Natural killer cell (primary cell): Measurements from ENCODE around the gene LILRA6. TPM values are rescaled to one million over a fixed set of nuclear protein-coding genes. Genes with fewer than 3 reads are reported as not detected.

ENCODE experiments used
- ATAC-seq, 3 donors: fragments of 150-1000 bp in 2 of 3; fragments of 200-7000 bp in 1 of 3; cut with Tn5 transposase; 1 replicate in 1 of 3; 2 replicates in 2 of 3; pipeline ENCODE4 v1.10.0; 2021; ENCODE audit warnings: mild to moderate bottlenecking in 2 of 3, moderate library complexity in 2 of 3
- DNase-seq, 2 donors: peaks; one replicate each; pipeline versions ENCODE4 v3.0.0 to v3.0.0-alpha.2; 2013 to 2021; ENCODE audit warnings: mixed read lengths in 1 of 2
- H3K27ac ChIP-seq: one replicate; pipeline ENCODE4 v1.5.1; 2013; ENCODE audit warnings: mild to moderate bottlenecking, low read length
- H3K27me3 ChIP-seq: one replicate; pipeline ENCODE4 v1.6.1; 2013; ENCODE audit warnings: low read length; ENCODE audit not compliant: control insufficient read depth, insufficient read depth
- H3K36me3 ChIP-seq: one replicate; pipeline ENCODE4 v1.6.1; 2013; ENCODE audit warnings: low read length; ENCODE audit not compliant: control insufficient read depth, insufficient read depth
- H3K4me1 ChIP-seq: one replicate; pipeline ENCODE4 v1.6.1; 2013; ENCODE audit warnings: low read length; ENCODE audit not compliant: control insufficient read depth, insufficient read depth
- H3K4me3 ChIP-seq: one replicate; pipeline ENCODE4 v1.5.1; 2013; ENCODE audit warnings: low read length
- H3K9me3 ChIP-seq: one replicate; pipeline ENCODE4 v1.6.1; 2013; ENCODE audit warnings: low read length; ENCODE audit not compliant: control insufficient read depth, insufficient read depth
- H3K27ac Mint-ChIP-seq, 2 donors: one replicate each; pipeline ENCODE4 v1.8.0; 2022; ENCODE audit warnings: mild to moderate bottlenecking in 2 of 2, mixed read lengths in 2 of 2, moderate library complexity in 1 of 2
- H3K27me3 Mint-ChIP-seq, 2 donors: one replicate each; pipeline ENCODE4 v1.8.0; 2022; ENCODE audit warnings: low read depth in 2 of 2, mixed read lengths in 2 of 2
- H3K36me3 Mint-ChIP-seq: one replicate; pipeline ENCODE4 v1.8.0; 2022; ENCODE audit warnings: mixed read lengths
- H3K4me1 Mint-ChIP-seq, 2 donors: one replicate each; pipeline ENCODE4 v1.8.0; 2022; ENCODE audit warnings: mixed read lengths in 2 of 2
- H3K4me3 Mint-ChIP-seq: one replicate; pipeline ENCODE4 v1.8.0; 2022; ENCODE audit warnings: mild to moderate bottlenecking, moderate library complexity, mixed read lengths
- H3K9me3 Mint-ChIP-seq, 2 donors: one replicate each; pipeline ENCODE4 v1.8.0; 2022; ENCODE audit warnings: mixed read lengths in 2 of 2
- WGBS: methylation state at CpG from one replicate; pipeline ENCODE4 v1.1.7; 2013; ENCODE audit warnings: missing lambda C conversion rate; ENCODE audit not compliant: insufficient coverage; 5-methylcytosine and 5-hydroxymethylcytosine counted together
- intact Hi-C: fragments of 100-400 bp; cut with micrococcal nuclease; formaldehyde crosslinking; loops from one replicate; pipeline ENCODE4 v1.14.2; 2022
- total RNA-seq, 4 donors: library from RNA; stranded (reverse); fragments of 120-200 nt in 1 of 4; gene quantifications; one replicate each; pipeline versions ENCODE4 v1.2.3 to v1.2.4, GENCODE V29; 2013 to 2022
- TF ChIP-seq, protein P1 (sequence below): fragments of 200-600 bp; IDR thresholded peaks from one replicate; pipeline ENCODE4 v1.8.0; 2022; ENCODE audit warnings: antibody characterized with exemption

LILRA6 gene
- total RNA-seq, 3 donors from 2014 or later (not counting 1 experiment from before 2014, with no cell fraction given): 2.1 to 2.6 (median 2.1) TPM

GRCh38 chr19:54203151-54203611 is 39.4 kb downstream of the LILRA6 start:
- peak overlapping the region; percentile 42 for H3K4me3 Mint-ChIP-seq
- no peak for DNase-seq
- peaks cover 43 to 53% of the 10 kb centered on the region in 2 donors for H3K4me1 Mint-ChIP-seq
- no peaks in the 10 kb centered on the region for H3K9me3 Mint-ChIP-seq
- no peak overlapping the region for H3K27ac ChIP-seq
- H3K27me3 ChIP-seq: no peaks in the 10 kb centered on the region
- intact Hi-C loops: no loop called here
- H3K36me3 Mint-ChIP-seq: peaks cover 7% of the 10 kb centered on the region
- ATAC-seq: no peak
- WGBS: 83% methylated on average over 9 of the region's 9 CpGs
- peaks cover 62% of the 10 kb centered on the region for H3K4me1 ChIP-seq
- H3K36me3 ChIP-seq: peaks cover 63% of the 10 kb centered on the region
- H3K4me3 ChIP-seq: no peak overlapping the region
- TF ChIP-seq, protein P1, sequence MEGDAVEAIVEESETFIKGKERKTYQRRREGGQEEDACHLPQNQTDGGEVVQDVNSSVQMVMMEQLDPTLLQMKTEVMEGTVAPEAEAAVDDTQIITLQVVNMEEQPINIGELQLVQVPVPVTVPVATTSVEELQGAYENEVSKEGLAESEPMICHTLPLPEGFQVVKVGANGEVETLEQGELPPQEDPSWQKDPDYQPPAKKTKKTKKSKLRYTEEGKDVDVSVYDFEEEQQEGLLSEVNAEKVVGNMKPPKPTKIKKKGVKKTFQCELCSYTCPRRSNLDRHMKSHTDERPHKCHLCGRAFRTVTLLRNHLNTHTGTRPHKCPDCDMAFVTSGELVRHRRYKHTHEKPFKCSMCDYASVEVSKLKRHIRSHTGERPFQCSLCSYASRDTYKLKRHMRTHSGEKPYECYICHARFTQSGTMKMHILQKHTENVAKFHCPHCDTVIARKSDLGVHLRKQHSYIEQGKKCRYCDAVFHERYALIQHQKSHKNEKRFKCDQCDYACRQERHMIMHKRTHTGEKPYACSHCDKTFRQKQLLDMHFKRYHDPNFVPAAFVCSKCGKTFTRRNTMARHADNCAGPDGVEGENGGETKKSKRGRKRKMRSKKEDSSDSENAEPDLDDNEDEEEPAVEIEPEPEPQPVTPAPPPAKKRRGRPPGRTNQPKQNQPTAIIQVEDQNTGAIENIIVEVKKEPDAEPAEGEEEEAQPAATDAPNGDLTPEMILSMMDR: no peak
- H3K27me3 Mint-ChIP-seq: no peaks in the 10 kb centered on the region
- peak overlapping the region in 1 of 2 donors; percentile 100 for H3K27ac Mint-ChIP-seq
- no peaks in the 10 kb centered on the region for H3K9me3 ChIP-seq

DNA sequence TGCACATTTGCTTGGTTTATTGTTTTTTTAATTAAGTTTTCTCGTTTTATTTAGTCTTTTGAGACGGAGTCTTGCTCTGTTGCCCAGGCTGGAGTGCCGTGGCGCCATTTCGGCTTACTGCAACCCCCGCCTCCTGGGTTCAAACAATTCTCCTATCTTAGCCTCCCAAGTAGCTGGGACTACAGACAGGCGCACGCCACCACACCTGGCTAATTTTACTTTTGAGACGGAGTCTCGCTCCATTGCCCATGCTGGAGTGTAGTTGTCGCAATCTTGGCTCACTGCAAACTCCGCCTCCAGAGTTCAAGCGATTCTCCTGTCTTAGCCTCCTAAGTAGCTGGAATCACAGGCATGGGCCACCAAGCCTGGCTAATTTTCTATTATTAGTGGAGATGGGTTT is 40.6 kb downstream of the LILRA6 start:
- Histone ChIP-seq H3K36me3 (peaks cover 52% of the 10 kb centered on the region), H3K27ac (peak overlapping the region; percentile 95), H3K4me3 (no peak overlapping the region), H3K9me3 (no peaks in the 10 kb centered on the region), H3K27me3 (no peaks in the 10 kb centered on the region), H3K4me1 (peaks cover 51% of the 10 kb centered on the region)
- H3K36me3 Mint-ChIP-seq: no peaks in the 10 kb centered on the region
- no peaks in the 10 kb centered on the region for H3K9me3 Mint-ChIP-seq
- peaks cover 38 to 45% of the 10 kb centered on the region in 2 donors for H3K4me1 Mint-ChIP-seq
- intact Hi-C loops: loop anchor here (1.0 kb wide), 1 partner anchor 8 kb away; no protein-coding TSS in a partner anchor
- no peak for DNase-seq
- ATAC-seq: no peak
- TF ChIP-seq, protein P1: no peak
- peak overlapping the region; percentile 97 to 100 for H3K27ac Mint-ChIP-seq
- H3K27me3 Mint-ChIP-seq: no peaks in the 10 kb centered on the region
- 70% methylated on average over 13 of the region's 13 CpGs for WGBS
- H3K4me3 Mint-ChIP-seq: peak overlapping the region; percentile 100

- Histone ChIP-seq H3K27ac (peak overlapping the region; percentile 95), H3K4me3 (peak overlapping the region; percentile 88), H3K4me1 (peaks cover 44% of the 10 kb centered on the region), H3K36me3 (peaks cover 44% of the 10 kb centered on the region), H3K27me3 (no peaks in the 10 kb centered on the region), H3K9me3 (no peaks in the 10 kb centered on the region)
- Mint-ChIP-seq H3K36me3 (no peaks in the 10 kb centered on the region), H3K27ac (peak overlapping the region; percentile 97 to 100), H3K4me3 (peak overlapping the region; percentile 100), H3K27me3 (no peaks in the 10 kb centered on the region), H3K9me3 (no peaks in the 10 kb centered on the region), H3K4me1 (peaks cover 38 to 45% of the 10 kb centered on the region in 2 donors)
- WGBS: 6% methylated on average over 26 of the region's 28 CpGs
- DNase-seq (no peak), ATAC-seq (peak; percentile 1 to 67 (median 58))
- TF ChIP-seq, protein P1: no peak
- intact Hi-C loops: loop anchor here (1.0 kb wide), 1 partner anchor 9 kb away; no protein-coding TSS in a partner anchor
These were observed 41.4 kb downstream of the LILRA6 start for GRCh38 chr19:54201172-54201701.
